Measurements from ENCODE around the gene PTTG1IP.

GRCh38 chr21:44850208-44850800, 23.2 kb downstream of the PTTG1IP start:
- TF ChIP-seq CTCF (IDR thresholded peaks at IDR 0.05) (no peak), POLR2AphosphoS5 (IDR thresholded peaks at IDR 0.05) (no peak)

Data from sigmoid colon (tissue), 4 donors.